ENCODE data around the gene UCN2. TPM values are rescaled to one million over a fixed set of nuclear protein-coding genes. Genes with fewer than 3 reads are reported as not detected.
A peak's percentile ranks its signal among the peaks of the same experiment; 100 is the strongest.

The UCN2 gene
- total RNA-seq, 5 donors from 2014 or later (not counting 1 experiment from before 2014, with no cell fraction given), result 0.16 TPM; not detected in 4

DNA sequence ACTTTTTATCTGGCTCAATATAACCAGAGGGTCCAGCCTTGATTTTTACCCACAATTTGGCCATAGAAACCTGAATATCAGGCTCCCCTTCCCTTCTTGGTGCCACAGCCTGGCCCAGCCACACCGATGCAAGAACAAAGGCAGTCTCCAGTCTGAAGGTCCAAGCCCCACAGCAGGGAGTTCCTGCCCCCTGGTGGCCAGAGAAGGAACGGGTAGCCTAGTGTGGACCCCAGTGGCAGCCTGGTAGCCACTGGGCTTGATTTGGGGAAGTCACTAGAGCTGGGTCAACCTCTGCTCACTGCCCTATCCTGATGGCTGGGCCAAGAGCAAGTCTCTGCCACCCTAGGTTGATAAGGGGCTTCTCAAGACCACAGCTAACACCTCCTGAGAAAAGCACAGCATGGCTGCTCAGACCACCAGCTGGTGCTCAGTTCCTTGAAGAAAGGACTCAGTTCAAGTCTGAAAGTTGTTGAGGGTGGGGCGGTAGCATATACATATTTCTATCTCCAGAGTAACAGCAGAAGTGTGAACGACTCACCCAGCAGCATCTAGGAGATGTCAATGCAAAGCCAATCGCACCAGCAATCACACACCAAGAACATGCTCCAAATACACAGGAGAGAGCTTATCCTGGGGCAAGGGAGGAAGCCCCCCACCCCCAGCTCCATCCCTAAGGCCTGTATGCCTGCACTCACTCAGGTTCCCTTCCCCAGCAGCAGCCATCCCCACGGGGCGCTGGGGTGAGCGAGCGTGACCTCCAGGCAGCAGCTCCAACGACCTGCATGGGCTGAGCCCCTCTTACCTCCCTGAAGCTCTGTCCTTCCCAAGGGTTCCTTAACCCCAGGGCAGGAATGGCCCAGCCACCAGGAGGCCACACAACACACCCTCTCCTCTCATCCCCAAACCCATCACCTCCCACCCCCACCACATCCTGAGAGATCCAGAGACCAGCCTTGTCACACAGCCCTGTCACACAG lies 14.6 kb downstream of the UCN2 start:
- H3K36me3 ChIP-seq (ENCODE audit: control insufficient read depth in 2 of 2, extremely low read depth in 1 of 2, insufficient read depth in 1 of 2, low read length in 1 of 2), result no peaks in the 10 kb centered on the region

DNA sequence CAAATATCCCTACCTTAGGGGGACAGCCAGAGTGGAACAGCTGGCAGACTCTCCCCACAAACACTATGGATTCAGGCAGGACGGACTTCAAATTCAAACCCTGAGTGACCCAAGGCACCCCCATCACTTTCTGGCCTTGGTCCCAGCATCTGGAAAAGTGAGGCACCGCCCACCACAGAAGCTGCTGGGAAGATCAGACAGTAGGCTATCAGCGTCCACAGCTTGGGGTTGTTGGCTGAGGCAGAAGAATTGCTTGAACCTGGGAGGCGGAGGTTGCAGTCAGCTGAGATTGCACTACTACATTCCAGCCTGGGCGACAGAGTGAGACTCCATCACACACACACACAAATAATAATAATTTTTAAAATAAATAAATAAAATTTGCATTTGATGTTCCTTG lies 15.5 kb downstream of the UCN2 start:
- CTCF ChIA-PET, result interaction anchor here (0.8 to 4.7 kb wide), 6 partner anchors 9 to 150 kb away, joined by 3 to 51 read pairs (median 4); partner anchors contain the start of gene PFKFB4 (in 1 of the 2)
- no peaks in the 10 kb centered on the region for H3K36me3 ChIP-seq (ENCODE audit: control insufficient read depth in 2 of 2, extremely low read depth in 1 of 2, insufficient read depth in 1 of 2, low read length in 1 of 2)
- no peak overlapping the region for H3K4me3 ChIP-seq (ENCODE audit: control insufficient read depth in 1 of 2, extremely low read depth in 1 of 2, low read length in 1 of 2)
- peaks cover 9 to 27% (median 19%) of the 10 kb centered on the region in 3 donors for H3K4me1 Mint-ChIP-seq
- H3K4me1 ChIP-seq (ENCODE audit: control insufficient read depth in 1 of 2, extremely low read depth in 1 of 2, insufficient read depth in 2 of 2, low read length in 2 of 2), result peaks cover 0 to 7% of the 10 kb centered on the region in 2 experiments
- no peaks in the 10 kb centered on the region for H3K27me3 ChIP-seq (replicated peaks in 1 of 2; ENCODE audit: control insufficient read depth in 2 of 2, extremely low read depth in 1 of 2, insufficient read depth in 2 of 2, low read length in 1 of 2)
- POLR2A ChIA-PET, result no interaction called here
- H3K27me3 Mint-ChIP-seq, result no peaks in the 10 kb centered on the region
- no peaks in the 10 kb centered on the region for H3K9me3 Mint-ChIP-seq
- ATAC-seq (replicated peaks in 1 of 4) (no peak), DNase-seq (no peak)
- no peaks in the 10 kb centered on the region for H3K36me3 Mint-ChIP-seq
- H3K27ac ChIP-seq (ENCODE audit: low read length), result no peak overlapping the region
- whole genome bisulfite sequencing (ENCODE audit: insufficient coverage), result 100% methylated on average over 2 of the region's 5 CpGs
- no peak overlapping the region for H3K4me3 Mint-ChIP-seq
- H3K27ac Mint-ChIP-seq, result no peak overlapping the region
- H3K9me3 ChIP-seq, result no peaks in the 10 kb centered on the region

More for the DNA sequence above, 14.6 kb downstream of the UCN2 start:
- ChIA-PET CTCF (interaction anchor here (0.6 to 4.7 kb wide), 16 partner anchors 8 to 1233 kb away, joined by 3 to 51 read pairs (median 4); partner anchors contain the start of gene PFKFB4 (in 1 of the 2)), POLR2A (interaction anchor here in 1 of 2 donors (0.7 kb wide), 1 partner anchor 157 kb away, joined by 3 read pairs; no protein-coding TSS in a partner anchor)
- H3K9me3 Mint-ChIP-seq, result no peaks in the 10 kb centered on the region
- Histone ChIP-seq H3K27ac (ENCODE audit: low read length) (no peak overlapping the region), H3K4me1 (ENCODE audit: control insufficient read depth in 1 of 2, extremely low read depth in 1 of 2, insufficient read depth in 2 of 2, low read length in 2 of 2) (peaks cover 0 to 7% of the 10 kb centered on the region in 2 experiments), H3K4me3 (ENCODE audit: control insufficient read depth in 1 of 2, extremely low read depth in 1 of 2, low read length in 1 of 2) (no peak overlapping the region), H3K27me3 (replicated peaks in 1 of 2; ENCODE audit: control insufficient read depth in 2 of 2, extremely low read depth in 1 of 2, insufficient read depth in 2 of 2, low read length in 1 of 2) (no peaks in the 10 kb centered on the region), H3K9me3 (no peaks in the 10 kb centered on the region)
- no peaks in the 10 kb centered on the region for H3K36me3 Mint-ChIP-seq
- DNase-seq, result peak; percentile 46 to 87 (median 78)
- no peak overlapping the region for H3K27ac Mint-ChIP-seq
- WGBS (ENCODE audit: insufficient coverage), result 68% methylated on average over 6 of the region's 10 CpGs
- peak; percentile 89 to 99 (median 96) for ATAC-seq (replicated peaks in 1 of 4)
- no peaks in the 10 kb centered on the region for H3K27me3 Mint-ChIP-seq
- H3K4me3 Mint-ChIP-seq, result no peak overlapping the region
- peaks cover 9 to 27% (median 19%) of the 10 kb centered on the region in 3 donors for H3K4me1 Mint-ChIP-seq

DNA sequence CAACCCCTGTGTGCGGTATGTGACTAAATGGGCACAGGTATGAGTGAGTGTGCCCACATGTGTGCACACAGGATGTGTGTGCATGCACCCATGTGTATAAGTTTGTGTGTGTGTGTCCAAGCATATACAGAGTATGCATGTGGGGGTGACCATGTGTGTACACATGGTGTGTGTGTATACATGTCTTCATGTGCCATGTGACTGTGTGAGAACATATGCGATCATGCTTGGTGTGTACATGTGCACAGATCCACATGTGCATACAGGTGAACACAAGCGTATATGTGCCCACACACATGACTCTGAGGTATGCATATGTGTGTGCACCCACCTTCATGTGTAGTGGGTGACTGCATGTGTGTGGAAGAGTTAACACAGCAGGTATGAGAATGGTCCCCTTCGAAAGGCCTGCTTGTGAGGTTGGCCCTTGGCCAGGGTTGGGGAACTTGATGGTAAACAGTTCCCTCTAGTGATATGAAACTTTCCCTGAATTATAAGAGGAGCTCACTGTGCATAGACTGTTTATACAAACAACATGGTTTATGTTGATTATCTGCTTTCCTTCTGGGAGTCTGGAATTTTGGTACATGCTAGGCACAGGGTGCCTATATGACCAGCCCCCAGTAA lies 17.3 kb downstream of the UCN2 start:
- H3K9me3 ChIP-seq, result no peaks in the 10 kb centered on the region
- no peaks in the 10 kb centered on the region for H3K27me3 ChIP-seq (replicated peaks in 1 of 2; ENCODE audit: control insufficient read depth in 2 of 2, extremely low read depth in 1 of 2, insufficient read depth in 2 of 2, low read length in 1 of 2)
- POLR2A ChIA-PET, result no interaction called here
- Mint-ChIP-seq H3K27ac (peak overlapping the region in 1 of 2 donors; percentile 16), H3K27me3 (no peaks in the 10 kb centered on the region), H3K9me3 (no peaks in the 10 kb centered on the region), H3K4me3 (no peak overlapping the region), H3K36me3 (peaks cover 4% of the 10 kb centered on the region), H3K4me1 (peaks cover 9 to 27% (median 19%) of the 10 kb centered on the region in 3 donors)
- no peak overlapping the region for H3K4me3 ChIP-seq (ENCODE audit: control insufficient read depth in 1 of 2, extremely low read depth in 1 of 2, low read length in 1 of 2)
- CTCF ChIA-PET, result interaction anchor here (0.6 to 4.7 kb wide), 4 partner anchors 110 to 274 kb away, joined by 3 to 51 read pairs (median 4); no protein-coding TSS in a partner anchor
- ATAC-seq (replicated peaks in 1 of 4) (no peak), DNase-seq (no peak)
- H3K36me3 ChIP-seq (ENCODE audit: control insufficient read depth in 2 of 2, extremely low read depth in 1 of 2, insufficient read depth in 1 of 2, low read length in 1 of 2), result no peaks in the 10 kb centered on the region
- peaks cover 0 to 7% of the 10 kb centered on the region in 2 experiments for H3K4me1 ChIP-seq (ENCODE audit: control insufficient read depth in 1 of 2, extremely low read depth in 1 of 2, insufficient read depth in 2 of 2, low read length in 2 of 2)
- no peak overlapping the region for H3K27ac ChIP-seq (ENCODE audit: low read length)
- 100% methylated on average over 2 of the region's 4 CpGs for WGBS (ENCODE audit: insufficient coverage)

DNA sequence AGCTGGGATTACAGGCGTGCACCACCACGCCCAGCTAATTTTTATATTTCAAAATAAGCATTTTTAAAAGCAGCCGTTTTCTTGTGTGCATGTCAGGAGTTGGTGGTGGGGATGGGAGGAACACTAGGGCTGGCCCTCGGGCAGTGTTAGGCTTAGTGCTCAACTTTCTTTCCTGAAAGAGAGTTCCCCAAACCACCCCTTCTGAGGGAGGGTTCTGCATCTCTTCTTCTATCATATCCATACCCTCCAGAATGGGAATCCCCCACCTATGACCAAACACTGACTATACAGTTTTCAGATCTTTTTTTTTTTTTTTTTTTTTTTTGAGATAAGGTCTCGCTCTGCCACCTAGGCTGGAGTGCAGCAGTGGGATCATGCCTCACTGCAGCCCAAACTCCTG lies 19.4 kb downstream of the UCN2 start:
- no peak overlapping the region for H3K4me3 ChIP-seq (ENCODE audit: control insufficient read depth in 1 of 2, extremely low read depth in 1 of 2, low read length in 1 of 2)
- no peak overlapping the region for H3K27ac Mint-ChIP-seq
- H3K27me3 ChIP-seq (replicated peaks in 1 of 2; ENCODE audit: control insufficient read depth in 2 of 2, extremely low read depth in 1 of 2, insufficient read depth in 2 of 2, low read length in 1 of 2), result no peaks in the 10 kb centered on the region
- no CpG with 5 or more reads among the region's 5 CpGs for WGBS (ENCODE audit: insufficient coverage)
- H3K9me3 ChIP-seq, result no peaks in the 10 kb centered on the region
- no peaks in the 10 kb centered on the region for H3K36me3 ChIP-seq (ENCODE audit: control insufficient read depth in 2 of 2, extremely low read depth in 1 of 2, insufficient read depth in 1 of 2, low read length in 1 of 2)
- no peak overlapping the region for H3K27ac ChIP-seq (ENCODE audit: low read length)
- H3K4me3 Mint-ChIP-seq, result no peak overlapping the region
- H3K4me1 Mint-ChIP-seq, result peaks cover 9 to 27% (median 19%) of the 10 kb centered on the region in 3 donors
- H3K4me1 ChIP-seq (ENCODE audit: control insufficient read depth in 1 of 2, extremely low read depth in 1 of 2, insufficient read depth in 2 of 2, low read length in 2 of 2), result peaks cover 0 to 7% of the 10 kb centered on the region in 2 experiments
- H3K9me3 Mint-ChIP-seq, result no peaks in the 10 kb centered on the region
- ATAC-seq (replicated peaks in 1 of 4), result no peak
- ChIA-PET POLR2A (no interaction called here), CTCF (interaction anchor here in 1 of 2 donors (0.6 kb wide), 2 partner anchors 15 to 43 kb away, joined by 5 to 7 read pairs; no protein-coding TSS in a partner anchor)
- H3K27me3 Mint-ChIP-seq, result no peaks in the 10 kb centered on the region
- no peak for DNase-seq
- H3K36me3 Mint-ChIP-seq, result peaks cover 4% of the 10 kb centered on the region

DNA sequence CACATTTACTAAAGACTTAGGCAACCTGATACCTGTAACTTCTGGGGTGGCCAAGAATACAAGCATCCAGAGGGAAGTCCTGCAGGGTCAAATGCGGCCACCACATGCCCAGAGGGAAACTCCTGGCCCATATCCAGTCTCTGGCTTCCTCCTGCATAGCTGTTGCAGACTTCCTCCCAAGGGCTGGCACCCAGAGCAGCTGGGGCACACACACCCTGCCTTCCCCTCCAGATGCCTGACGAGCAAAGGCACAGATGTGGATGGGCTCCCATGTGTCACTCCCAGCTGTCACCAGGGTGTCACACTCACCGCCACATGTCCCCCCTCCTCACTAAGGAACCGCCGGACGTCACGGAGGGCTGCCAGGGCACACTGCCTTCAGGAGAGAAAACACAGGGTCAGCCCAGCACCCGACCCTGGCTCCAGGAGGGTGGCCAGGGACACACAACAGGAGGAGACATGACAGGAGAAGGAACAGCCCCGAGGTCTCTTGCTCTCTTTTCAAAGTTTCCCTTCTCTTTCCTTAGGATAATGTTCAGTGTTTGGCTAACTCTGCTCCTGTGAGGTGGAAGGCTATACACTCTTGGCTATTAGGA lies 20.2 kb downstream of the UCN2 start:
- whole genome bisulfite sequencing (ENCODE audit: insufficient coverage), result 38% methylated on average over 6 of the region's 9 CpGs
- CTCF ChIA-PET, result no interaction called here
- no peak overlapping the region for H3K27ac Mint-ChIP-seq

DNA sequence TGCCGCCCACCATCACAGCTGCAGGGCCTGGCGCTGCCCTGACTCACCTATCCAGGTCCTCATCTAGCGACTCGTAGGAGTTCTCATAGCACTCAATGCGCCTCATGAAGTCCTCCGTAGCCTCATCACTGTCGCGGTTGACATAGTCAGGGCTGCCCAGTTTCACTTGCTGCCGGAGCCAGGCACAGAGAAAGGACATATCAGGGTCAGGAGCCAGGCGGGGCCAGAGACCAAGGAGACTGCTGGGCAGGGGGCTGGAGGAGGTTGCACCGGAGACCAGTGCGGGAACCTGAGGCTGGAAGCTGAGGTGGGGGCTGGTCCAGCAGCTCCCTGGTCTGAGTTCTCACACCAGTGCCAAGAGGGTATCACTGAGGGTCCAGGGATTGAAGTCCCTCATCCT lies 25.1 kb downstream of the UCN2 start:
- H3K9me3 Mint-ChIP-seq, result no peaks in the 10 kb centered on the region
- POLR2A ChIA-PET, result no interaction called here
- Histone ChIP-seq H3K9me3 (no peaks in the 10 kb centered on the region), H3K36me3 (ENCODE audit: control insufficient read depth in 2 of 2, extremely low read depth in 1 of 2, insufficient read depth in 1 of 2, low read length in 1 of 2) (peaks cover 0 to 5% of the 10 kb centered on the region in 2 donors), H3K27ac (ENCODE audit: low read length) (no peak overlapping the region), H3K27me3 (replicated peaks in 1 of 2; ENCODE audit: control insufficient read depth in 2 of 2, extremely low read depth in 1 of 2, insufficient read depth in 2 of 2, low read length in 1 of 2) (no peaks in the 10 kb centered on the region), H3K4me1 (ENCODE audit: control insufficient read depth in 1 of 2, extremely low read depth in 1 of 2, insufficient read depth in 2 of 2, low read length in 2 of 2) (no peaks in the 10 kb centered on the region), H3K4me3 (ENCODE audit: control insufficient read depth in 1 of 2, extremely low read depth in 1 of 2, low read length in 1 of 2) (no peak overlapping the region)
- DNase-seq (no peak), ATAC-seq (replicated peaks in 1 of 4) (no peak)
- H3K36me3 Mint-ChIP-seq, result peaks cover 8% of the 10 kb centered on the region
- H3K27ac Mint-ChIP-seq, result no peak overlapping the region
- H3K27me3 Mint-ChIP-seq, result no peaks in the 10 kb centered on the region
- H3K4me3 Mint-ChIP-seq, result no peak overlapping the region
- peaks cover 0 to 7% (median 0%) of the 10 kb centered on the region in 3 donors for H3K4me1 Mint-ChIP-seq
- CTCF ChIA-PET, result no interaction called here
- WGBS (ENCODE audit: insufficient coverage), result 92% methylated on average over 10 of the region's 12 CpGs

More for the DNA sequence above, 20.2 kb downstream of the UCN2 start:
- Histone ChIP-seq H3K4me1 (ENCODE audit: control insufficient read depth in 1 of 2, extremely low read depth in 1 of 2, insufficient read depth in 2 of 2, low read length in 2 of 2) (no peaks in the 10 kb centered on the region), H3K4me3 (ENCODE audit: control insufficient read depth in 1 of 2, extremely low read depth in 1 of 2, low read length in 1 of 2) (no peak overlapping the region), H3K36me3 (ENCODE audit: control insufficient read depth in 2 of 2, extremely low read depth in 1 of 2, insufficient read depth in 1 of 2, low read length in 1 of 2) (no peaks in the 10 kb centered on the region), H3K27me3 (replicated peaks in 1 of 2; ENCODE audit: control insufficient read depth in 2 of 2, extremely low read depth in 1 of 2, insufficient read depth in 2 of 2, low read length in 1 of 2) (no peaks in the 10 kb centered on the region), H3K9me3 (no peaks in the 10 kb centered on the region), H3K27ac (ENCODE audit: low read length) (no peak overlapping the region)
- Mint-ChIP-seq H3K9me3 (no peaks in the 10 kb centered on the region), H3K27me3 (no peaks in the 10 kb centered on the region), H3K4me1 (peaks cover 4 to 19% (median 16%) of the 10 kb centered on the region in 3 donors), H3K36me3 (peaks cover 4% of the 10 kb centered on the region), H3K4me3 (no peak overlapping the region)
- POLR2A ChIA-PET, result no interaction called here
- DNase-seq (no peak), ATAC-seq (replicated peaks in 1 of 4) (no peak)
